ENCODE measurements around the gene HIBCH.
"Not testable (repeated sequence)": the region's sequence is repeated elsewhere in the genome, so short reads cannot be mapped to it uniquely, and the experiment has no call there.

The HIBCH gene

GRCh38 chr2:190343089-190343535 is 23.5 kb upstream of the HIBCH start:
- no peak for DNase-seq (ENCODE audit: low spot score)

- no peak for DNase-seq (ENCODE audit: low spot score)
These were observed 23.0 kb upstream of the HIBCH start for GRCh38 chr2:190342611-190343010.

DNA sequence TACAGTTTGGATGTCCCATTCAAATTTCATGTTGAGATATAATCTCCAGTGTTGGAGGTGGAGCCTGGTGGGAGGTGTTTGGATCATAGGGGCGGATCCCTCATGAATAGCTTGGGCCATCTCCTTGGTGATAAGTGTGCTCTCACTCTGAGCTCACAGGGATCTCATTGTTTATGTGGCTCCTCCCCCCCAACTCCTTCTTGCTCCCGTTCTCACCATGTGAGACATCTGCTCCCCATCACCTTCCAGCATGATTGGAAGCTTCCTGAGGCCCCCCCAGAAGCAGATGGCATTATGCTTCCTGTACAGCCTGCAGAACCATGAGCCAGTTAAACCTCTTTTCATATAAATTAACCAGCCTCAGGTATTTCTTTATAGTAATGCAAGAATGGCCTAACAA is 20.7 kb upstream of the HIBCH start:
- DNase-seq (ENCODE audit: low spot score): no peak

- no peak for DNase-seq (ENCODE audit: low spot score)
These were observed 19.8 kb upstream of the HIBCH start for GRCh38 chr2:190339394-190339793.

DNA sequence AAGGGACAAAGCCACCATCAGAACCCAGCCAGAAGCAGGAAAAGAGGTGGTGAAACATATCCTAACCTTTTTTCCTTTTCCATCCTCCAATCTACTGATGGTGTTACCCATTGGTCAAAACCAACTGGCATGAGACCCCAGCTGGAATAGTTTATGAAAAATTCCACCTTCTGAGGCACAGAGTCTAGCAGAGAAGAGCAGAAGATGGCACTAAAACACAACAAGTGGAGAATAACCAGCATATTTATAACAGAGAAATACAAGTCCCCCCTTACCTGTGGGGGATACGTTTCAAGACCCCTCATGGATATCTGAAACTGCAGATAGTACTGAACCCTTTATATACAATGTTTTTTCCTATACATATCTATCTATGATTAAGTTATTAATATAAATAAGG is 18.8 kb upstream of the HIBCH start:
- DNase-seq (ENCODE audit: low spot score): no peak

DNA sequence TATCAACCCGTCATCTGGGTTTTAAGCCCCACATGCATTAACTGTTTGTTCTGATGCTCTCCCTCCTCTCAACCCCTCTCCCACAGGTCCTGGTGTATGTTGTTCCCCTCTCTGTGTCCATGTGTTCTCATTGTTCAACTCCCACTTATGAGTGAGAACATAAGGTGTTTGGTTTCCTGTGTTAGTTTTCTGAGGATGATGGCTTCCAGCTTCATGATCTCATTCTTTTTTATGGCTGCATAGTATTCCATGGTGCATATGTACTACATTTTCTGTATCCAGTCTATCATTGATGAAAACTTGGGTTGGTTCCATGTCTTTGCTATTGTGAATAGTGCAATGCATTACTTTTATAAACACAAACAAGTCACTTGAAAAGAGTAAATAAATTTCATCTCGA is 16.8 kb upstream of the HIBCH start:
- no peak for DNase-seq (ENCODE audit: low spot score)

- DNase-seq (ENCODE audit: low spot score): not testable (repeated sequence)
These were observed 16.0 kb upstream of the HIBCH start for GRCh38 chr2:190335584-190335983.

DNA sequence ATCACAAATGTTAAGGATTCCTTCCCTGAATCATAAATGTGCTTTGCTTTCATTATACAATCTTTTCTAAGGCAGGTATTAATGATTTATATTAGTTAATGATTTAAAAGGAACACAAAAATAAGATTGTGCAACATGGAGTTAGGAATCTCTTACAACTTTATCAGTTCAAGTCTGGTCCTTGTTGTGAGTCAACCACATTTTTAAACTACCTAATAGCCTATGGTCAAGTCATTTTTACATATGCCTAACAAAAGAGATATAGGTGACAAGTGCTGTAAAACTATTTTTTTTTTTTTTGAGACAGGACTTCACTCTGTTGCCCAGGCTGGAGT is 15.6 kb upstream of the HIBCH start:
- DNase-seq (ENCODE audit: low spot score): no peak

- DNase-seq (ENCODE audit: low spot score): no peak
These were observed 15.0 kb upstream of the HIBCH start for GRCh38 chr2:190334479-190335224.

DNA sequence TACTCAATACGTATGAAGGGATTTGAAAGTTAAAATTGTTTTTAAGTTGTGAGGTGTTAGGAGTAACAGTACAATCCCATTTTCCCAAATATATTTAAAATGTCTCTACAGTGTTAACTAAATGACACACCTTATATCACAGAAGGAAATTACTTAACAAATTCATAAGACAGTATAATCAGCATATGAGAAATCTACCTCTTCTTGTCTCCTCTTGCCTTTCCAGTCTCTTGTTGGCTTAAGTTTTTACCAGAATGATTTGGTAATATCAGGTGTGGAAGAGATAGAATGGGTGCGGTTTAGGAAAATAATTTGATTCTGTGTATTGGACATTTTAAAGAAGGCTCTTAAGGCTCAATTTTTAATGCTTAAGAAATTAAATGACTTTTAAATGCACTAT is 14.3 kb upstream of the HIBCH start:
- DNase-seq (ENCODE audit: low spot score): no peak

DNA sequence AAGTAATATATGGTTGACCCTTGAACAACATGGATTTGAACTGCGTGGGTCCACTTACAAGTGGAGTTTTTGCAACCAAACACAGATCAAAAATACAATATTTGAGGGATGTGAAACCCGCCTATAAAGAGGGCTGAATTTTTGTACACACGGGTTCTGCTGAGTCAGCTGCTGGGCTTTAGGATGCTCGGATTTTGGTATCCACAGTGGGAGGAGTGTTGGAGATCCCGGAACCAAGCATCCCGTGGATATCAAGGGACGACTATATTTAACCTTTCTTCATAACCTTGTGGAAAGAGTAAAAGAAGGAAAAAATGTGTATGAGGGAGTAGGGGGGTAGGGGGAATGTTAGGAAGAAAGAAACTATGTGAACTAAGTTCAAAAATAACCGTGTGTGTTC is 13.8 kb upstream of the HIBCH start:
- no peak for DNase-seq (ENCODE audit: low spot score)

GRCh38 chr2:190328573-190329147 is 9.0 kb upstream of the HIBCH start:
- no peak for DNase-seq (ENCODE audit: low spot score)

DNA sequence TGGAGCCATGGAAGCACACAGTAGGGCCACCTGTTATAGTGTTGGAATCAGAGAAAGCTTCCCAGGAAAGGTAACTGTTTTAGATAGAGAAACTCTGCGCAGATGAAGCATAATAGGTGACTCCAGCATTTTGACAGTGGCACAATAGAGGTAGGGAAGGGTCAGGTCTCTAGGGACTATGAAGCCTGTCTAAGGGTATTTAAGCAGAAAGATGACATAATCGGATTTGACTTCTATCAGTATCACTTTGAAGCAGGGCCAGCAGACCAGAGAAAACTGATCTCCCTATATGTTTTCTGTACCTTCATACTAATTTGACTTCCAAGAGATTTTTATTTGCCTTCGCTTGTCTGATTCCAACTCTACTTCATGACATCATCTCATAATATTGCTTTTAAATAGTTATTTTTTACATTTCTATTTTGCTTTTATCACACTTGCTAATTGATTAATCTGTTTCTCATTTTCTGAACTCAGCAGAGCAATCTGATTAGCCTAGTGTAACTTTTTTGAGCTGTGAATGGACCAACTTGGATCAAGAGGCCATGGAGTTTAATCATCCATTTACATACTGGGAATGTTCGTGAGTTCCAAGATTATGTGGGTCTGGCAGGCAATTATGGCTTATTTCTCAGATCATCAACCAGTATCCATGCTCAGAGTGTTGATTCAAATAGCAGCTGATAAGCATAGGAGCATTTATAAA is 8.4 kb upstream of the HIBCH start:
- no peak for DNase-seq (ENCODE audit: low spot score)

DNA sequence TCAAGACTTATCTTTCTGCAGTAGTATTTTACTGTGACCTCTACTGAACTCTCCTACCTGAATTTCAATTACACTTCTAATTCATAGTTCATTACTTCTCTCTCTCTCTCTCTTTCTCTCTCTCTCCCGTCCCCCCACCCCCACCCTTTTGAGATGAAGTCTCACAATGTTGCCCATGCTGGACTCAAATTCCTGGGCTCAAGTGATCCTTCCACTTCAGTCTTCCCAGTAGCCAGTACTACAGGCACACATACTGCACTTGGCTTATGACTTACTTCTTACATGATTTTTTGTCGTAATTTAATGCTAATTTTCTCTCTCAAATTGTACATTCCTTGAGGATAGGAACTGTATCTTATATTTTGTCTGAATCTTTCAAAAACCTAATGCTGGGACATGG is 6.0 kb upstream of the HIBCH start:
- no peak for DNase-seq (ENCODE audit: low spot score)

DNA sequence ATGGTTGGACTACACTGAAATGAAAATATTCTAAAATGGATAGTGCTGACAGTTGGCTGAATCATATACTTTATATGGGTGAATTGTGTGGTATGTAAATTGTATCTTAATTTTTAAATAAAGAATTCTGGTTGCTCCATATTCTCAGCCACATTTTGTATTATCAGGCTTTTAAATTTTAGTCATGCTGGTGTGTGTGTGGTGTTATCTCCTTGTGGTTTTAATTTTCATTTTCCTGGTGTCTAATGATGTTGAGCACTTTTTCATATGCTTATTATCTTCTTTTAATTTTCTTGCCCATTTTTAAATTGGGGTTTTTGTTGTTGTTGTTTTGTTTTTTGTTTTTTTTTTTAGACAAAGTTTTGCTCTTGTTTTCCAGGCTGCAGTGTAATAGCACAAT is 3.8 kb upstream of the HIBCH start:
- DNase-seq (ENCODE audit: low spot score): no peak

GRCh38 chr2:190320696-190321095 is 1.1 kb upstream of the HIBCH start:
- peak; percentile 85 for DNase-seq (ENCODE audit: low spot score)

DNA sequence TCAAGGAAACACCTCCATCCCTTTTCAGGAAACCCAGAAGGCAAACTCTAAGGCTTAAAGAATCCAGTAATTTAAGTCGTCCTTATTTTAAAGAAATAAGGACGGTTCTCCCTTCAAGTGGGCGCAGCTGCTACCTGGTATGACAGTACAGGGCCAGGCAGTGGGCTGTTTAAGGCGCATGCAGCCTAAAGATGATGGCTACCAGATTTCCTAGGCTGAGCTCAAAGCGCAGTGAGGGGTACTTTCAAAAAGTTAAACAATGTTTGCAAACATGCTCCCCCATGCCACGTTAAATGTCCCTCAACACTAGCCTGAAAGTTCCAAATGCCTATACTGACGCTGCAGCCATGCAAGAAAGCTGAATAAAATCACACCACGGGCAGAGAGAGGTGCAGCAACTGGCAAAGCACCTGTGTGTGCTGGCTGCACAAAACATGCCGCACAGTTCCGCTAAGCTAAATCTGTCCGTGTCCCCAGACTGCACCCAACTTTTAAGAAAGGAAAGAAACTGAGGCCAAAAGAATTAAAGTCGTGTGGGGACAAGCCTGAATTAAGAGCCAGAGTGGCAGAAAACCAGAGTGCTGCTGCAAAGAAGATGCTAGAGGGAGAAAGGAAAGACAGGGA is 583 bp downstream of the HIBCH start:
- peak; percentile 30 for DNase-seq (ENCODE audit: low spot score)

GRCh38 chr2:190318514-190318913 is 1.1 kb downstream of the HIBCH start:
- DNase-seq (ENCODE audit: low spot score): no peak

GRCh38 chr2:190315273-190315672 is 4.4 kb downstream of the HIBCH start:
- DNase-seq (ENCODE audit: low spot score): no peak

- no peak for DNase-seq (ENCODE audit: low spot score)
These were observed 5.7 kb downstream of the HIBCH start for GRCh38 chr2:190313880-190314279.

GRCh38 chr2:190312635-190313025 is 7.0 kb downstream of the HIBCH start:
- DNase-seq (ENCODE audit: low spot score): not testable (repeated sequence)

- no peak for DNase-seq (ENCODE audit: low spot score)
These were observed 7.6 kb downstream of the HIBCH start for GRCh38 chr2:190311893-190312634.

All from activated CD4-positive, alpha-beta T cell treated with anti-CD3 and anti-CD28 coated beads, Interleukin-2, Interleukin-4, amounts not matched to agents 100 ng/mL and 50 ng/mL, durations not matched to agents 16 hours and 8 hours (primary cell).